GM23248 (cell line): ENCODE measurements around the gene RMI1. TPM values are rescaled to one million over a fixed set of nuclear protein-coding genes. Genes with fewer than 3 reads are reported as not detected.
A peak's percentile ranks its signal among the peaks of the same experiment; 100 is the strongest.

ENCODE experiments used
- DNase-seq: peaks from one replicate; pipeline ENCODE4 v3.0.0-alpha.2; 2015
- H2AFZ ChIP-seq: fragments of 200-600 bp; sonication (generic); 2 replicates; pipeline ENCODE4 v1.6.1; 2016; ENCODE audit warnings: antibody characterized with exemption
- H3F3A ChIP-seq: fragments of 200-600 bp; sonication (generic); 2 replicates; pipeline ENCODE4 v1.6.1; 2016; ENCODE audit warnings: mild to moderate bottlenecking, antibody characterized with exemption, mixed run types; ENCODE audit not compliant: insufficient read depth
- H3K27ac ChIP-seq: fragments of 200-600 bp; sonication (generic); 2 replicates; pipeline ENCODE4 v1.5.1; 2016; ENCODE audit warnings: mild to moderate bottlenecking
- H3K27me3 ChIP-seq: fragments of 200-600 bp; sonication (generic); replicated peaks from 2 replicates; pipeline ENCODE4 v1.6.1; 2016; ENCODE audit warnings: mild to moderate bottlenecking; ENCODE audit not compliant: insufficient read depth
- H3K36me3 ChIP-seq: fragments of 200-600 bp; sonication (generic); 2 replicates; pipeline ENCODE4 v1.6.1; 2016; ENCODE audit warnings: low read depth, mild to moderate bottlenecking
- H3K4me1 ChIP-seq: fragments of 200-600 bp; sonication (generic); 2 replicates; pipeline ENCODE4 v1.6.1; 2016; ENCODE audit warnings: mild to moderate bottlenecking; ENCODE audit not compliant: insufficient read depth
- H3K4me2 ChIP-seq: fragments of 200-600 bp; sonication (generic); one replicate; pipeline ENCODE4 v1.6.1; 2016; ENCODE audit warnings: mild to moderate bottlenecking; ENCODE audit not compliant: unreplicated experiment
- H3K4me3 ChIP-seq: fragments of 200-600 bp; sonication (generic); 2 replicates; pipeline ENCODE4 v1.5.1; 2016; ENCODE audit warnings: mild to moderate bottlenecking
- H3K79me2 ChIP-seq: fragments of 200-600 bp; sonication (generic); 2 replicates; pipeline ENCODE4 v1.6.1; 2016; ENCODE audit warnings: mild to moderate bottlenecking; ENCODE audit not compliant: insufficient read depth
- H3K9ac ChIP-seq: fragments of 200-600 bp; sonication (generic); 2 replicates; pipeline ENCODE4 v1.6.1; 2016; ENCODE audit warnings: mild to moderate bottlenecking
- H3K9me2 ChIP-seq: fragments of 200-600 bp; sonication (generic); 2 replicates; pipeline ENCODE4 v1.6.1; 2016; ENCODE audit warnings: mixed run types, mild to moderate bottlenecking, moderate library complexity; ENCODE audit not compliant: insufficient read depth
- H3K9me3 ChIP-seq: fragments of 200-600 bp; sonication (generic); one replicate; pipeline ENCODE4 v1.6.1; 2017; ENCODE audit warnings: low read depth
- H4K20me1 ChIP-seq: fragments of 200-600 bp; sonication (generic); 2 replicates; pipeline ENCODE4 v1.6.0; 2016; ENCODE audit not compliant: insufficient read depth
- EZH2 ChIP-seq: fragments of 200-600 bp; sonication (generic); IDR thresholded peaks from 2 replicates; pipeline ENCODE4 v1.6.1; 2018; ENCODE audit warnings: antibody characterized with exemption, mild to moderate bottlenecking; ENCODE audit not compliant: insufficient read depth, poor library complexity, severe bottlenecking
- EZH2phosphoT487 ChIP-seq: fragments of 200-600 bp; sonication (generic); IDR thresholded peaks from 2 replicates; pipeline ENCODE4 v1.6.1; 2018; ENCODE audit warnings: antibody characterized with exemption, moderate library complexity, mild to moderate bottlenecking, low read depth; ENCODE audit not compliant: insufficient read depth
- WGBS, 2 experiments: methylation state at CpG; one replicate each; pipeline ENCODE4 v1.1.6; 2015 to 2017; ENCODE audit warnings: low lambda C conversion rate in 2 of 2, low coverage in 1 of 2; ENCODE audit errors: missing lambda C conversion rate in 2 of 2; 5-methylcytosine and 5-hydroxymethylcytosine counted together
- in situ Hi-C: fragments of 300-500 bp; cut with MboI; formaldehyde crosslinking; loops from 2 replicates; pipeline ENCODE4 v1.15.0; 2020
- polyA plus RNA-seq: library from polyadenylated mRNA; unstranded; fragments of >200 nt; fragmentation: Nextera tagmentation; extraction: Ambion mirVana; gene quantifications from 2 replicates; pipeline ENCODE4 v1.2.1, GENCODE V29; 2016
- total RNA-seq: library from RNA; depleted of rRNA; stranded (reverse); fragments of >200 nt; shearing (Covaris generic); gene quantifications from 2 replicates; pipeline ENCODE4 v1.2.3, GENCODE V29; 2014

The RMI1 gene
- total and polyA plus RNA-seq, 2 experiments from 2014 or later = 5.7 to 9.0 TPM

DNA sequence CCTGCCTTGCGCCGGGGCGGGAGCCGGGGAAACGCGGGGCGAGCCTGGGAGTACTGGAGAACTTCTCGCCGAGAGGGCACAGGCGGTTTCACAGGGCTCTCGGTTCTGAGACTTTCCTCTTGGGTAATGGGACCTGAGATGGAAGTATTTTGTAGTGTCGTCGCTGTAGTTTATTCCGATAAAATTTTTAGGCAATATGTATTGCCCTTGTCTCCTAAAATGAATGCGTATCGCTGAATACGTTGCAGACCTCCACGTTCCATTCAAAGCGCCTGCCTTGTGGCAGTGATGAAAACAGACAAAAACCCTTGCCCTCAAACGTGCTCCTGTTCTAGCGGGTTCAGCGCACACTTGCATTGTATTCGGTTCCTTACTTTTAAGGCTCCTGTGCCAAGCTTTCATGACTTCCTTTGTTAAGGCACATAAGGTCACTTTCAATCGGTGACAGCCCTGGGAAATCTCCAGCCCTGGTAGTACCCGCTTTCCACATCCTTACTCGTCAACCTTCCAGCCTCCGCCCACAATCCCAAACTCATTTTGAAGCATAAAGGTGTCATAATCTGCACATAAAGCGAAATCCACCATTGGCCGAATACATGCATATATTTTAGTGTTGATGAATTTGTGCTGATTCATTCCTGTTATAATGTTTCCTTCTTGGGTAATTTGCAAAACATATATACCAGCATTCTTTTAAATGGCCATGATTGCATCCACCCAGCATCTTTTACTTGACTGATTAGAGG, 694 bp downstream of the RMI1 start:
- Histone ChIP-seq H3K27ac (peak overlapping the region; percentile 99), H2AFZ (peak overlapping the region; percentile 83), H3K4me3 (peak overlapping the region; percentile 95), H3K36me3 (peaks cover 18% of the 10 kb centered on the region), H3K27me3 (no peaks in the 10 kb centered on the region), H3K79me2 (peaks cover 91% of the 10 kb centered on the region), H3K4me1 (peaks cover 18% of the 10 kb centered on the region), H3F3A (peaks cover 39% of the 10 kb centered on the region), H3K9me3 (no peaks in the 10 kb centered on the region), H3K9me2 (no peaks in the 10 kb centered on the region), H3K4me2 (peak overlapping the region; percentile 91), H4K20me1 (peaks cover 29% of the 10 kb centered on the region), H3K9ac (peak overlapping the region; percentile 100)
- peak; percentile 77 for DNase-seq
- no peak for TF ChIP-seq EZH2
- no peak for TF ChIP-seq EZH2phosphoT487
- WGBS, 2 experiments = 1 to 2% methylated on average over 29 of the region's 29 CpGs
- in situ Hi-C loops = no loop called here

- H3K9ac ChIP-seq = no peak overlapping the region
- no peaks in the 10 kb centered on the region for H3K9me2 ChIP-seq
- H3K36me3 ChIP-seq = no peaks in the 10 kb centered on the region
- in situ Hi-C loops = no loop called here
- no peak for DNase-seq
- peaks cover 8% of the 10 kb centered on the region for H3F3A ChIP-seq
- WGBS, 2 experiments = 96 to 98% methylated on average over 3 of the region's 3 CpGs
- H3K79me2 ChIP-seq = peaks cover 88% of the 10 kb centered on the region
- H2AFZ ChIP-seq = no peak overlapping the region
- no peaks in the 10 kb centered on the region for H4K20me1 ChIP-seq
- no peak overlapping the region for H3K4me3 ChIP-seq
- H3K27me3 ChIP-seq = no peaks in the 10 kb centered on the region
- no peaks in the 10 kb centered on the region for H3K9me3 ChIP-seq
- 0 out of 2 replicates have a peak, but pooled peaks cover 5% of the 10 kb centered on the region for H3K4me1 ChIP-seq
- no peak for TF ChIP-seq EZH2
- TF ChIP-seq EZH2phosphoT487 = no peak
- no peak overlapping the region for H3K4me2 ChIP-seq
- no peak overlapping the region for H3K27ac ChIP-seq
Measured at GRCh38 chr9:83986195-83986594, 5.6 kb downstream of the RMI1 start.

GRCh38 chr9:83986765-83987401, 6.3 kb downstream of the RMI1 start:
- in situ Hi-C loops = no loop called here
- H3K4me3 ChIP-seq = no peak overlapping the region
- no peak overlapping the region for H3K4me2 ChIP-seq
- no peak for DNase-seq
- H3F3A ChIP-seq = peaks cover 1% of the 10 kb centered on the region; the same call in 1 of the 2 replicates
- no peak overlapping the region for H3K27ac ChIP-seq
- no peaks in the 10 kb centered on the region for H3K27me3 ChIP-seq
- no peak overlapping the region for H2AFZ ChIP-seq
- no peaks in the 10 kb centered on the region for H3K9me2 ChIP-seq
- 0 out of 2 replicates have a peak, but pooled peaks cover 1% of the 10 kb centered on the region for H3K4me1 ChIP-seq
- H3K9me3 ChIP-seq = no peaks in the 10 kb centered on the region
- no peaks in the 10 kb centered on the region for H3K36me3 ChIP-seq
- WGBS, 2 experiments = 91 to 92% methylated on average over 11 of the region's 11 CpGs
- no peaks in the 10 kb centered on the region for H4K20me1 ChIP-seq
- no peak overlapping the region for H3K9ac ChIP-seq
- TF ChIP-seq EZH2 (no peak), EZH2phosphoT487 (no peak)
- peaks cover 81% of the 10 kb centered on the region for H3K79me2 ChIP-seq

GRCh38 chr9:83987402-83987791, 6.8 kb downstream of the RMI1 start:
- TF ChIP-seq EZH2phosphoT487 = no peak
- TF ChIP-seq EZH2 = no peak
- no peaks in the 10 kb centered on the region for H3K27me3 ChIP-seq
- no peak overlapping the region for H3K4me2 ChIP-seq
- no peak overlapping the region for H3K27ac ChIP-seq
- H3K4me3 ChIP-seq = no peak overlapping the region
- in situ Hi-C loops = no loop called here
- no peaks in the 10 kb centered on the region for H3F3A ChIP-seq
- H3K9me2 ChIP-seq = no peaks in the 10 kb centered on the region
- H3K4me1 ChIP-seq = no peaks in the 10 kb centered on the region
- no peak overlapping the region for H2AFZ ChIP-seq
- H3K9me3 ChIP-seq = no peaks in the 10 kb centered on the region
- H3K36me3 ChIP-seq = no peaks in the 10 kb centered on the region
- H3K9ac ChIP-seq = no peak overlapping the region
- no peak for DNase-seq
- WGBS, 2 experiments = 95 to 98% methylated on average over 1 of the region's 1 CpG
- H4K20me1 ChIP-seq = no peaks in the 10 kb centered on the region
- peaks cover 76% of the 10 kb centered on the region for H3K79me2 ChIP-seq
